ENCODE results near the gene PTPRJ.

DNA sequence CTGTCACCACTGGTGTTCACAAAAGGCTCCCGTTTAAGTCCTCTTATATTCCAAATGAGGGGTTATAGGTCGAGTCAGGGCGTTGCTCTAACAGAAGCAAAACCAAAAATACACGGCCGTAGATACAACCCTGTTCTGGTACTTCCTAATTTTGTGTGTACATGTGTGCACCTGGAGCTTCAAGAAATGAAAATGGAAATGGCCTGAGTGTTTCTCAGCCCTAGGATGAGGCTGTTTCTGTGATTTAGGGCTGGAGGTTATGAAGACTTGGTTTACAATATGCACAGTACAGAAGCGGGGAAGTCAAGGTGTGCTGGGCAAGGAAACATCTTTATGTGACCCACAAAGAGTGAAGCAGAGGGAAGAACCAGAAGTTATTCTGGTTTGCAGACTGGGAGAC is 125.8 kb downstream of the PTPRJ start:
- TF ChIP-seq, protein P1, sequence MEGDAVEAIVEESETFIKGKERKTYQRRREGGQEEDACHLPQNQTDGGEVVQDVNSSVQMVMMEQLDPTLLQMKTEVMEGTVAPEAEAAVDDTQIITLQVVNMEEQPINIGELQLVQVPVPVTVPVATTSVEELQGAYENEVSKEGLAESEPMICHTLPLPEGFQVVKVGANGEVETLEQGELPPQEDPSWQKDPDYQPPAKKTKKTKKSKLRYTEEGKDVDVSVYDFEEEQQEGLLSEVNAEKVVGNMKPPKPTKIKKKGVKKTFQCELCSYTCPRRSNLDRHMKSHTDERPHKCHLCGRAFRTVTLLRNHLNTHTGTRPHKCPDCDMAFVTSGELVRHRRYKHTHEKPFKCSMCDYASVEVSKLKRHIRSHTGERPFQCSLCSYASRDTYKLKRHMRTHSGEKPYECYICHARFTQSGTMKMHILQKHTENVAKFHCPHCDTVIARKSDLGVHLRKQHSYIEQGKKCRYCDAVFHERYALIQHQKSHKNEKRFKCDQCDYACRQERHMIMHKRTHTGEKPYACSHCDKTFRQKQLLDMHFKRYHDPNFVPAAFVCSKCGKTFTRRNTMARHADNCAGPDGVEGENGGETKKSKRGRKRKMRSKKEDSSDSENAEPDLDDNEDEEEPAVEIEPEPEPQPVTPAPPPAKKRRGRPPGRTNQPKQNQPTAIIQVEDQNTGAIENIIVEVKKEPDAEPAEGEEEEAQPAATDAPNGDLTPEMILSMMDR (IDR thresholded peaks at IDR 0.05): no peak
- TF ChIP-seq POLR2A (IDR thresholded peaks at IDR 0.05): no peak

Data from right lobe of liver (tissue), 4 donors.